Measurements from ENCODE around the gene SSX4.

- TF ChIP-seq EZH2 (IDR thresholded peaks at IDR 0.05; ENCODE audit: borderline replicate concordance, insufficient read depth, low read depth, low read length, poor library complexity, severe bottlenecking), result no peak
- TF ChIP-seq, protein P1, sequence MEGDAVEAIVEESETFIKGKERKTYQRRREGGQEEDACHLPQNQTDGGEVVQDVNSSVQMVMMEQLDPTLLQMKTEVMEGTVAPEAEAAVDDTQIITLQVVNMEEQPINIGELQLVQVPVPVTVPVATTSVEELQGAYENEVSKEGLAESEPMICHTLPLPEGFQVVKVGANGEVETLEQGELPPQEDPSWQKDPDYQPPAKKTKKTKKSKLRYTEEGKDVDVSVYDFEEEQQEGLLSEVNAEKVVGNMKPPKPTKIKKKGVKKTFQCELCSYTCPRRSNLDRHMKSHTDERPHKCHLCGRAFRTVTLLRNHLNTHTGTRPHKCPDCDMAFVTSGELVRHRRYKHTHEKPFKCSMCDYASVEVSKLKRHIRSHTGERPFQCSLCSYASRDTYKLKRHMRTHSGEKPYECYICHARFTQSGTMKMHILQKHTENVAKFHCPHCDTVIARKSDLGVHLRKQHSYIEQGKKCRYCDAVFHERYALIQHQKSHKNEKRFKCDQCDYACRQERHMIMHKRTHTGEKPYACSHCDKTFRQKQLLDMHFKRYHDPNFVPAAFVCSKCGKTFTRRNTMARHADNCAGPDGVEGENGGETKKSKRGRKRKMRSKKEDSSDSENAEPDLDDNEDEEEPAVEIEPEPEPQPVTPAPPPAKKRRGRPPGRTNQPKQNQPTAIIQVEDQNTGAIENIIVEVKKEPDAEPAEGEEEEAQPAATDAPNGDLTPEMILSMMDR (IDR thresholded peaks at IDR 0.05), result no peak
Observed at GRCh38 chrX:48357681-48358080, 25.7 kb upstream of the SSX4 start.

Measured in B cell (primary cell).